OCI-LY3 (cell line): ENCODE measurements around the gene GNAZ.

ENCODE experiments used
- H2AFZ ChIP-seq: fragments of 200-600, 300-600 bp; shearing (Covaris generic); 2 replicates; pipeline ENCODE4 v1.6.0; 2014; ENCODE audit warnings: antibody characterized with exemption, low read depth, low read length
- H3K27ac ChIP-seq: fragments of 200-600, 300-600 bp; sonication (generic); 2 replicates; pipeline ENCODE4 v1.5.1; 2014; ENCODE audit warnings: mild to moderate bottlenecking, low read length, moderate library complexity, mixed read lengths
- H3K27me3 ChIP-seq: fragments of 200-600, 300-600 bp; sonication (generic); 2 replicates; pipeline ENCODE4 v1.6.1; 2014; ENCODE audit warnings: low read depth, low read length, mixed read lengths
- H3K36me3 ChIP-seq: fragments of 200-600, 300-600 bp; sonication (generic); replicated peaks from 2 replicates; pipeline ENCODE3; 2014; ENCODE audit warnings: low read depth, low read length, mixed read lengths
- H3K4me1 ChIP-seq: fragments of 300-600, 200-600 bp; sonication (generic); 2 replicates; pipeline ENCODE4 v1.6.1; 2014; ENCODE audit warnings: low read length, mixed read lengths
- H3K4me2 ChIP-seq: fragments of 200-600, 300-600 bp; sonication (generic); 2 replicates; pipeline ENCODE4 v1.6.1; 2014; ENCODE audit warnings: low read length, mixed read lengths
- H3K4me3 ChIP-seq: fragments of 300-600, 200-600 bp; sonication (generic); 2 replicates; pipeline ENCODE4 v1.5.1; 2014; ENCODE audit warnings: antibody characterized with exemption, mild to moderate bottlenecking, low read length, moderate library complexity
- H3K79me2 ChIP-seq: fragments of 300-600, 200-600 bp; shearing (Covaris generic); 2 replicates; pipeline ENCODE4 v1.6.1; 2014; ENCODE audit warnings: mild to moderate bottlenecking, low read length, mixed read lengths
- H3K9ac ChIP-seq: fragments of 300-600, 200-600 bp; shearing (Covaris generic); 2 replicates; pipeline ENCODE4 v1.6.0; 2014; ENCODE audit warnings: mild to moderate bottlenecking, low read length, moderate library complexity
- H3K9me3 ChIP-seq: fragments of 200-600, 300-600 bp; shearing (Covaris generic); 2 replicates; pipeline ENCODE4 v1.6.1; 2014; ENCODE audit warnings: low read length, mixed read lengths; ENCODE audit not compliant: insufficient read depth
- H4K20me1 ChIP-seq: fragments of 200-600, 300-600 bp; sonication (generic); 2 replicates; pipeline ENCODE4 v1.6.1; 2016; ENCODE audit warnings: low read length, mixed read lengths; ENCODE audit not compliant: insufficient read depth
- CTCF ChIP-seq: fragments of 200-600, 300-600 bp; sonication (generic); IDR thresholded peaks from 2 replicates; pipeline ENCODE4 v1.5.1; 2014; ENCODE audit warnings: antibody characterized with exemption, low read length, low read depth
- EZH2phosphoT487 ChIP-seq: fragments of 200-600 bp; shearing (Covaris generic); IDR thresholded peaks from 2 replicates; pipeline ENCODE4 v1.6.1; 2018; ENCODE audit warnings: antibody characterized with exemption, mixed run types, low read depth

GNAZ gene

GRCh38 chr22:23093051-23093788, 22.9 kb downstream of the GNAZ start:
- Histone ChIP-seq H3K4me3 (no peak overlapping the region), H3K4me1 (peaks cover 3% of the 10 kb centered on the region; the same call in 1 of the 2 replicates), H3K4me2 (no peak overlapping the region), H4K20me1 (peaks cover 91% of the 10 kb centered on the region), H3K9me3 (no peaks in the 10 kb centered on the region), H3K79me2 (peaks cover 90% of the 10 kb centered on the region), H3K27ac (no peak overlapping the region), H3K9ac (no peak overlapping the region), H3K36me3 (peaks cover 32% of the 10 kb centered on the region), H2AFZ (no peak overlapping the region), H3K27me3 (no peaks in the 10 kb centered on the region)
- TF ChIP-seq CTCF = no peak
- no peak for TF ChIP-seq EZH2phosphoT487

GRCh38 chr22:23094260-23094659, 23.9 kb downstream of the GNAZ start:
- Histone ChIP-seq H4K20me1 (peaks cover 91% of the 10 kb centered on the region), H3K27me3 (no peaks in the 10 kb centered on the region), H3K4me3 (no peak overlapping the region), H3K79me2 (peaks cover 86% of the 10 kb centered on the region), H3K9ac (no peak overlapping the region), H3K36me3 (peaks cover 39% of the 10 kb centered on the region), H3K27ac (no peak overlapping the region), H3K4me1 (no peaks in the 10 kb centered on the region), H3K4me2 (no peak overlapping the region), H2AFZ (no peak overlapping the region), H3K9me3 (no peaks in the 10 kb centered on the region)
- no peak for TF ChIP-seq EZH2phosphoT487
- no peak for TF ChIP-seq CTCF

GRCh38 chr22:23094695-23095681, 24.7 kb downstream of the GNAZ start:
- Histone ChIP-seq H3K79me2 (peaks cover 86% of the 10 kb centered on the region), H3K27ac (no peak overlapping the region), H3K9me3 (no peaks in the 10 kb centered on the region), H2AFZ (no peak overlapping the region), H3K27me3 (no peaks in the 10 kb centered on the region), H4K20me1 (peaks cover 91% of the 10 kb centered on the region), H3K9ac (no peak overlapping the region), H3K36me3 (peaks cover 47% of the 10 kb centered on the region), H3K4me2 (no peak overlapping the region), H3K4me1 (no peaks in the 10 kb centered on the region), H3K4me3 (no peak overlapping the region)
- TF ChIP-seq CTCF = no peak
- TF ChIP-seq EZH2phosphoT487 = no peak

- no peak overlapping the region for H3K4me3 ChIP-seq
- peaks cover 81% of the 10 kb centered on the region for H3K79me2 ChIP-seq
- no peak overlapping the region for H3K4me2 ChIP-seq
- no peak overlapping the region for H3K9ac ChIP-seq
- no peak for TF ChIP-seq EZH2phosphoT487
- no peak for TF ChIP-seq CTCF
- H2AFZ ChIP-seq = no peak overlapping the region
- no peaks in the 10 kb centered on the region for H3K4me1 ChIP-seq
- H3K27me3 ChIP-seq = no peaks in the 10 kb centered on the region
- H4K20me1 ChIP-seq = peaks cover 91% of the 10 kb centered on the region
- H3K27ac ChIP-seq = no peak overlapping the region
- no peaks in the 10 kb centered on the region for H3K9me3 ChIP-seq
- H3K36me3 ChIP-seq = peaks cover 49% of the 10 kb centered on the region
Observed at GRCh38 chr22:23095733-23096342, 25.5 kb downstream of the GNAZ start.
